Hepatic stellate cell (primary cell): ENCODE measurements around the gene ZBTB48.
A peak's percentile ranks its signal among the peaks of the same experiment; 100 is the strongest.
"Not testable (repeated sequence)": the region's sequence is repeated elsewhere in the genome, so short reads cannot be mapped to it uniquely, and the experiment has no call there.

Source experiments
- DNase-seq: peaks from one replicate; pipeline ENCODE4 v3.0.0; 2011; ENCODE audit warnings: low spot score

Gene ZBTB48

GRCh38 chr1:6579374-6580118 lies at the start of gene ZBTB48:
TSS of gene ZBTB48 (plus strand) at chr1:6579994. CDS start at chr1:6580610, 616 bp downstream.
- peak; percentile 100 for DNase-seq

- DNase-seq = no peak
Observed at GRCh38 chr1:6530504-6531160, 49.2 kb upstream of the ZBTB48 start.

GRCh38 chr1:6531996-6532395 lies 47.8 kb upstream of the ZBTB48 start:
- DNase-seq = no peak

- no peak for DNase-seq
Observed at GRCh38 chr1:6534248-6534822, 45.5 kb upstream of the ZBTB48 start.

- no peak for DNase-seq
Observed at GRCh38 chr1:6535214-6535613, 44.6 kb upstream of the ZBTB48 start.

GRCh38 chr1:6536291-6536690 lies 43.5 kb upstream of the ZBTB48 start:
- DNase-seq = no peak

GRCh38 chr1:6538956-6539355 lies 40.8 kb upstream of the ZBTB48 start:
- DNase-seq = no peak

- DNase-seq = peak; percentile 35
Observed at GRCh38 chr1:6544831-6545230, 35.0 kb upstream of the ZBTB48 start.

- no peak for DNase-seq
Observed at GRCh38 chr1:6545276-6546112, 34.3 kb upstream of the ZBTB48 start.

- no peak for DNase-seq
Observed at GRCh38 chr1:6546326-6546725, 33.5 kb upstream of the ZBTB48 start.

- no peak for DNase-seq
Observed at GRCh38 chr1:6547301-6547700, 32.5 kb upstream of the ZBTB48 start.

GRCh38 chr1:6554031-6554906 lies 25.5 kb upstream of the ZBTB48 start, which contains the start of gene NOL9:
TSS of gene NOL9 (minus strand) at chr1:6554513. CDS start at chr1:6554502, 11 bp downstream.
- peak; percentile 96 for DNase-seq

GRCh38 chr1:6554907-6555778 lies 24.7 kb upstream of the ZBTB48 start, which contains the start of gene TAS1R1:
TSS of gene TAS1R1 (plus strand) at chr1:6555307. CDS start at chr1:6555374, 67 bp downstream.
- DNase-seq = no peak

- no peak for DNase-seq
Observed at GRCh38 chr1:6557597-6557996, 22.2 kb upstream of the ZBTB48 start.

- not testable (repeated sequence) for DNase-seq
Observed at GRCh38 chr1:6559161-6559560, 20.6 kb upstream of the ZBTB48 start.

GRCh38 chr1:6560267-6560666 lies 19.5 kb upstream of the ZBTB48 start:
- DNase-seq = no peak

- no peak for DNase-seq
Observed at GRCh38 chr1:6569033-6569432, 10.8 kb upstream of the ZBTB48 start.

GRCh38 chr1:6570100-6570499 lies 9.7 kb upstream of the ZBTB48 start:
- DNase-seq = no peak

GRCh38 chr1:6570987-6571386 lies 8.8 kb upstream of the ZBTB48 start:
- DNase-seq = no peak
